ENCODE data around the gene LRCH4.

- TF ChIP-seq CTCF (IDR thresholded peaks at IDR 0.05; ENCODE audit: insufficient read depth, low read length, poor library complexity, severe bottlenecking) (no peak), EZH2phosphoT487 (conservative IDR thresholded peaks at IDR 0.05; ENCODE audit: low read length) (no peak)
These were observed 38.8 kb downstream of the LRCH4 start for GRCh38 chr7:100546926-100547800.

Measured in SU-DHL-6 (cell line).